Right renal pelvis (tissue), 4 donors: ENCODE data around the gene DLX1. TPM values are rescaled to one million over a fixed set of nuclear protein-coding genes. Genes with fewer than 3 reads are reported as not detected.
"Not testable (repeated sequence)": the region's sequence is repeated elsewhere in the genome, so short reads cannot be mapped to it uniquely, and the experiment has no call there.

Experiments
- DNase-seq, 4 donors: peaks; one replicate each; pipeline ENCODE4 v3.0.0-alpha.2; 2013; ENCODE audit warnings: low read depth in 4 of 4, low spot score in 3 of 4, missing footprints in 1 of 4
- polyA plus RNA-seq, 4 donors: library from polyadenylated mRNA; unstranded; fragments of 120-200 nt; gene quantifications; one replicate each; pipeline ENCODE4 v1.2.1, GENCODE V29; 2013; ENCODE audit not compliant: insufficient read length in 4 of 4

Gene DLX1
- polyA plus RNA-seq, 4 donors: 0.16 to 0.61 (median 0.17) TPM

DNA sequence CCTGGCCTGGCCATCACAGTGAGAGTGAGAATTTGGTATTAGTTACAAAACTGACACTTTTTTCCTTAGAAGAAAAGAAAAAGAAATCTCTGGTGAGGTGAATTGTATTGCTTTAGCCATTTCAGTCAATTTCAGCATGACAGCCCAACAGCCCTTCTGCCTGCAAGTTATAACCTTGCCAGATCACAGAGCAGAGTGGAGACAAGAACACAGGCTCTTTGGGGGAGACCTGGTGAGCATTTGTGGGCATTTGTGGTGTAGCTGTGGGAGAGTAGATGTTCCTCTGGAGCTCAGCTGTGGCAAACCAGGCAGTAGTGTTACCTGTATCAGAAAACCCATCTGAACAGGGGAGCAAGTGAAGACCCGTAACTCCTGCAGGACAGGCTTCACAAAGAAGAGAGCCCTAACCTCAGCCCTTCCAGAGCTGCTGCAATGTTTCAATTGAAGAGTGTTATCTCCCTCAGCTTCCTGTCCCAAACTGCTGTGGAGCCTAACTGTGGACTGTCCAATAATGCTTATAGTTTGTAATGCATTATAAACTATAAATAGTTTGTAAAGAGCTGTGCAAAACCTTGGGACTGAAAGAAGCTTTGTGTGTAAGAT is 22.8 kb upstream of the DLX1 start:
- DNase-seq: no peak

- DNase-seq: no peak
These were observed 21.9 kb upstream of the DLX1 start for GRCh38 chr2:172063446-172063845.

- DNase-seq: no peak
These were observed 20.2 kb upstream of the DLX1 start for GRCh38 chr2:172065111-172065510.

- no peak for DNase-seq
These were observed 18.9 kb upstream of the DLX1 start for GRCh38 chr2:172066394-172066886.

GRCh38 chr2:172067905-172068304 is 17.4 kb upstream of the DLX1 start:
- not testable (repeated sequence) for DNase-seq

- DNase-seq: no peak
These were observed 14.4 kb upstream of the DLX1 start for GRCh38 chr2:172070936-172071335.

DNA sequence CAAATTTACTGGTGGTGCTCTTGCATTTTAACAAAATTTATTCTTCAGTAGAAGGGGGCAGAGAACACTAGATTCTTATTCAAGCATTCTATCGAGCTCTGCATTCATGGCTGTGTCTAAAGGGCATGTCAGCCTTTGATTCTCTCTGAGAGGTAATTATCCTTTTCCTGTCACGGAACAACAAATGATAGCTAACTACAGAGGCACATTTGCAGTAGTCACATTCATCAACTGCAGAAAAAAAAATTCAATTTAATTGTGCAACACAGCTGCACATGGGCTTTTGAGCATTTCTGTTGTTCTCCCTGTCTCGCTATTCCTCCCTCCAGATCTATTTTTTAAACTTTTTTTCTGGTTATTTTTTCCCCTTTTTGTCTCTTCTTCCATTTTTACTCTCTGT is 13.0 kb upstream of the DLX1 start:
- DNase-seq: no peak

- DNase-seq: no peak
These were observed 12.6 kb upstream of the DLX1 start for GRCh38 chr2:172072706-172073105.

- DNase-seq: no peak
These were observed 11.8 kb upstream of the DLX1 start for GRCh38 chr2:172073518-172073917.

- no peak for DNase-seq
These were observed 11.1 kb upstream of the DLX1 start for GRCh38 chr2:172074254-172074653.

DNA sequence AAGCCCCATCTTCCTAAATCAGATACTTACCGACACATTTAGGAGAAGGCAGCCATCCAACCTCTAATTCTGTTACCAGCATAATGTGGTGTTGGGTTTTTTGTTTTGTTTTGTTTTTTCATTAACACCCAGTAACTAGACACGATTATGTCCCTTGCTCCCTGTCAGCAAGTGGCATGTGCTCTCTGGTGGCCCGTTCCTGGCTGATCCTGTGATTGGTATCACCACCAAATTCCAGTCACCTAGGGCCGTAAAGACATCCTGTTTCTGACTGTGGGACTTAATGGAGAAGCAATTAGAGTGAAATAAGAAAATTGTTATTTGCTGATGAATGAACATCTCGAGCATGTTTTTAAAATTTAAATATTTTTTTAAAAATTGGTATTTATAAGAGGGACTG is 5.9 kb upstream of the DLX1 start:
- DNase-seq: no peak

DNA sequence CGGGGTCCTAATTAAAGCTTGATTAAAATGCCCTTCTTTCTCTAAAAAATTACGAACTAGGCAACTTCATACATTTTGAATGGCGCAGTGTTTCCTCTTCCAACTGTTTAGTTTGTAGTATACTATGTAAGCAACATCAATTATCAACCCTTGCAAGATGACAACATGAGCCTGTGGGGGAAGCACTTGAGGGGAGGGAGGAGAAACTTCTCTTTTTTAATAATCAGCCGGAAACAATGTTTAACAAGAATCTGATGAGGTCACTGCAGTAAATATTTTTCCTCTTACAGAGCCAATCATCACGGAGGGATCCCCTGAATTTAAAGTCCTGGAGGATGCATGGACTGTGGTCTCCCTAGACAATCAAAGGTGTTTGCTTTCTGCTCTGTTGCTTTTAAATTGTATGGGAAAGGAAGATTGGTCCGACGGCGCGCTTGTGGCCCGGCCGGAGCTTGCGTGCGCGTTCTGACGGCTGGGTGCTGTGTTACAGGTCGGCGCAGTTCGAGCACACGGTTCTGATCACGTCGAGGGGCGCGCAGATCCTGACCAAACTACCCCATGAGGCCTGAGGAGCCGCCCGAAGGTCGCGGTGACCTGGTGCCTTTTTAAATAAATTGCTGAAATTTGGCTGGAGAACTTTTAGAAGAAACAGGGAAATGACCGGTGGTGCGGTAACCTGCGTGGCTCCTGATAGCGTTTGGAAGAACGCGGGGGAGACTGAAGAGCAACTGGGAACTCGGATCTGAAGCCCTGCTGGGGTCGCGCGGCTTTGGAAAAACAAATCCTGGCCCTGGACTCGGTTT is 5.3 kb upstream of the DLX1 start:
- DNase-seq: peak in 1 of 4 donors; percentile 21

- DNase-seq: no peak
These were observed 4.6 kb upstream of the DLX1 start for GRCh38 chr2:172080641-172081220.

DNA sequence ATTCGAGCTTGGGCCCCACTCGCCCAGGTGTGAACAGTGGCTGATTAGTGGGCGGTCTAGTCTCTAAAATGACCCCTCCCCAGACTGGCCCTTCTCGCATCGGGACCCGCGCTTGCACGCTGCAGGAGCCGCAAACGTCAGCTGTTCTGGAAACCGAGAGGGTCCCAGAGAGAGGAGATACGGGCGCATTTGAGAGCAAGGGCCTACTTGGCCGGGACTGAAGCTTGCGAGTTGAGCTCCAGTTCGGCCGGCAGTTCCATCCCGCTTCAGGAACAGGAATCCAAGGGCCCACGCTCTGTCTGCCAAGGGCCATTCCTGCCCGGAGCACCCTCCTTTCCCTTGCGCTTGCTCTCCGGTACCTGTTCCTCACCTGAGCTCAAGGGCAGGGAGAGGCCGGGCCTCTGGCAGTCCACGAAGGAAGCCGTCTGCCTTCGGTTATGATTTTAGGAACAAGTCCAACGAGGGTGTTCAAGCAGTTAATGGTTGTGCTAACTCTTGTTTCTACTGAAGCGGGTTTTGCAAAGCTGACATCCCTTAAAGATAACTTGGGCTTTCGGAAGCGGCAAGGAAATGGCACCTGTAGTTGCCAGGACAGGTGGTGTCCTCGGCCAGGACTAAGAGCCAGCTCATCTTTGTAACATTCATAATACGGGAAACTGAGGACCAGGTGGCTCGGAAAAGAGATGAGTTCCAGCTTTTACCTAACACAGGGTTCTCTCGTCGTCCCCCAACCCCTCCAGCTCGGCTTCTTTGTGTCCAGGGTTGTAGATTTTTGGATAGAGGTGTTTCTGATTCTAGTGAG is 3.9 kb upstream of the DLX1 start:
- peak in 1 of 4 donors; percentile 25 for DNase-seq

- peak in 1 of 4 donors; percentile 26 for DNase-seq
These were observed 3.0 kb upstream of the DLX1 start for GRCh38 chr2:172082105-172082943.

DNA sequence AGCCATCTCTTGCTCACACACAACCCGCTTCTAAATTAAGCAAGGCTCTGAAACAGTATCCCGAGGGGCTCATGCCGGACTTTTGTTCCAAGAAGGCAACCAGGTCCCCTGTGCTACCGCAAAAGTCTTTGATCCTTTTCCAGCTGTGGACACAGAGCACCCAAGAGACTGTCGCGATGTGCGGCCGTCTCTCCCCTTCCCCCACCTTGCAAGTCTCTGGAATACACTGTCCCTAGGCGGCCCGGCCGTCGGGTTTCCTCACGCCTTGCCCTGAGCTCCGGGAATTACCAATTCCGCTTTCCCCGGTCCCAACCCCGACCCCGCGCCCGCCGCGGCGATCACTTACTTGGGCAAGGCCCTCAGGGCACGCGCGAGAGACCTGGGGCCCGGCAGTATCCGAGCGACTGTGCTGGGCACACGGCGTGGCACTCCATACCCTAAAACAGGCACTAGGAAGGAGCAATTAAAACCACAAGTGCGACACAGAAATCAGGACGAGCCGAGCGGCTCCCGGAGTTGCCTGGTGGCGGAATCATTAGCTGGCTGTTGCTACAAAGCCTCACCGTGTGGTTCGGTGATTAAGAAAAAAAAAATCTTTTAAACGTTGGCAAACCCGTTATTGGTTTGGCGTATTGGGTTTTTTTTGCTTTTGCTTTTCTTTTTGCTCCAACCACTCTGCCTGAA is 2.2 kb upstream of the DLX1 start:
- DNase-seq: peak in 1 of 4 donors; percentile 18

GRCh38 chr2:172083628-172084394 is 1.5 kb upstream of the DLX1 start:
- DNase-seq: peak in 1 of 4 donors; percentile 29

DNA sequence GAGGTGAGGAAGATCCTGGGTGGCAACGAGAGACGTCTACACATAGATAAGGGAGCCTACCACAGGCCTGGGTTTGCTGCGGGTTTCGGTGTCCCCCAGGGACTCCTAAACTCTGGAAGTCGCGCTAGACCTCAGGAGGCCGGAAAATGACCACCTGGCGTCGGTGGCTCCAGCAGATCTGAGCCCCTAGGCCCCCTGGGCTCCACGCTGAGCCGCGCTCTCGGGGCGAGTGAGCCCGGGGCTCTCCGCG is 987 bp upstream of the DLX1 start:
- DNase-seq: peak in 1 of 4 donors; percentile 10
